ENCODE results near the gene EFCAB14.
A peak's percentile ranks its signal among the peaks of the same experiment; 100 is the strongest.
"Not testable (repeated sequence)": the region's sequence is repeated elsewhere in the genome, so short reads cannot be mapped to it uniquely, and the experiment has no call there.

The EFCAB14 gene

GRCh38 chr1:46718727-46719622 is at the start of gene EFCAB14:
Gene EFCAB14 (minus strand): TSS chr1:46719114. CDS start chr1:46718087, 1,027 bp downstream.
- DNase-seq: peak; percentile 99

DNA sequence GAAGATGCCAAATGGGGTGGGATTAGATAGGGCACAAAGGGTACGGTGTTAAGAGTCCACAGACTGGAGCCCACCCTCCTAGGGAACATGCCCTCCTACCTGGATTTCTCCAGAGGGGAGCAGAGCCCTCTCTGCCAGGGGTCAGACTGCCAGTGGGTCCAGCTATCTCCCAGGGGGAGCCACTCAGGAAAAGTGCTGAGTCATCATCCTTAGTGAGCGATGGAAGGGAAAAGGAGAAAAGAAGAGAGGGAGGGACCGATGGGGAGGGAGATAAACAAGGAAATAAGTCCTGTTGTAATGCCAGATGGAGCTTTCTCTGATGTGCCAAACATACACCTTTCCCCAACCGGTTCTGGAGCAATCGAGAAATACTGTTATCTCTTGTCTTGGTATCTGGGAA is 49.5 kb upstream of the EFCAB14 start:
- no peak for DNase-seq

- no peak for DNase-seq
Observed at GRCh38 chr1:46767649-46768282, 48.9 kb upstream of the EFCAB14 start.

DNA sequence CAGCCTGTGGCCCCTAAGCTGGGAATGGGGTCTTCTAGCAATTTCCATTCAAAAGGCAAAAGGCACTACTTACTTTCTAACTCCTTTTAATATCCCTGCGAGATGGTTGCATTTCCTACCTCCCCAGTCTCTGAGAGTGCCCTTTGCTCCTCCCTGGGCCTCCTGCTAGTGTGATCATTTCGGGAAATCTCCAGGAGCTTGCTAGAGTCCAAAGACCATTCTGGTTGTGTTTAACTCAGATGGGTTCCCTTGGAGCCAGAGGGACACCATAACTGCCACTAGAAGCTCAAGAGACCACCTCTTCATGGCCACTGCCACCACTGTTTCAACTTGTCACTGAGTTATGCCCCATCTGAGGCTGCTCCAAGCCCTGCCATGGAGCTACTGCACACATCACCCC is 45.5 kb upstream of the EFCAB14 start:
- no peak for DNase-seq

DNA sequence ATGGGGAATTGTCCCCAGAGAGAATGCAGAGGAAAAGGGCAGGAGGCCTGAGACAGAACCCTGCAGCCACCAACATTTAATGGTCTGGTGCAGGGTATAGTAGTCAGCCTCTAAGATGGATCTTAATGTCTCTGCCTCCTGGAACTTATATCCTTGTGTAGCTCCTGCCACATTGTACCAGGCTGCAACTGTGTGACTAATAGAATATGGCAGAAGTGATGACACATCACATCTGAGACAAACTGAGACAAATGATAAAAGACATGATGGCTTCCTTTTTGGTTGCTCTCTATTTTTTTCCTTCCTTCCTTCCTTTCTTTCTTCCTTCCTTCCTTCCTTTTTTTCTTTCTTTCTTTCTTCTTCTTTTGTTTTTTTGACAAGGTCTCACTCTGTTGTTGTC is 42.8 kb upstream of the EFCAB14 start:
- DNase-seq: no peak

- no peak for DNase-seq
Observed at GRCh38 chr1:46760558-46761166, 41.7 kb upstream of the EFCAB14 start.

GRCh38 chr1:46757956-46758528 is 39.1 kb upstream of the EFCAB14 start:
- DNase-seq: no peak

DNA sequence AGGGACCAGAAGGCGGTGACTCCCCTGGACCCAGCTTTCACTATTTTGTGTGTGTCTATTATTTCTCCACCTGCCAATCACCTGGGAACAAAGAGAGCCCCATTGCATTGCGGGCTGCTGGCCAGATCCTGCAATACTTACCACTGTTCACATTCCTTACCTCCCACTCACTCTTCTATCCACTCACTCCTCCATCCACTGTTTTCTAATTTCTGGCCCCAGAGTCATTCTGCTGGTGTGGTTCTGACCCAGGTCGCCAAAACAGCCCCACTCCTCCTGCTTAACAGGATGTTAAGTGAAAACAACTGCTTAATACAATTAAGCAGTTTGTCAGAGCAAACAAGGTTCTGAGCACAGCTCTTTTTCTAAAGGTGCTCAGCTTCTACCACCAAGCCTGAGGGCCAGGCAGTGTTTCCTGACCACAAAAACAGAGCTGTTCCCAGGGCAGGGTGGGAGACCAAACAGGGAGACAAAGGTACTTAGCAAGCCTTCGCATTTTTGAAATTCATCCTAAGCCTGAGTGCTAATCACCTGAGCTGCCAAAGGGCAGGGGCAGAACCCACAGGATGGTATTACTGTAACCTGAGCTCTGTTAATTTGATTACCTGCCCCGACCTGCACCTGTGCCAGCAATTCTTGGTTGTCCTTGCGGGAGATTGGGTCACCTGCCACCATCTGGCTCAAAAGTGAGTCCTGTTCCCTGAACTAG is 38.5 kb upstream of the EFCAB14 start:
- DNase-seq: no peak

- no peak for DNase-seq
Observed at GRCh38 chr1:46755121-46755520, 36.2 kb upstream of the EFCAB14 start.

GRCh38 chr1:46754707-46755106 is 35.8 kb upstream of the EFCAB14 start:
- DNase-seq: not testable (repeated sequence)

GRCh38 chr1:46753985-46754384 is 35.1 kb upstream of the EFCAB14 start:
- DNase-seq: no peak

- no peak for DNase-seq
Observed at GRCh38 chr1:46749921-46750404, 31.0 kb upstream of the EFCAB14 start.

- no peak for DNase-seq
Observed at GRCh38 chr1:46749404-46749803, 30.5 kb upstream of the EFCAB14 start.

GRCh38 chr1:46747683-46748288 is 28.9 kb upstream of the EFCAB14 start:
- DNase-seq: peak; percentile 15

DNA sequence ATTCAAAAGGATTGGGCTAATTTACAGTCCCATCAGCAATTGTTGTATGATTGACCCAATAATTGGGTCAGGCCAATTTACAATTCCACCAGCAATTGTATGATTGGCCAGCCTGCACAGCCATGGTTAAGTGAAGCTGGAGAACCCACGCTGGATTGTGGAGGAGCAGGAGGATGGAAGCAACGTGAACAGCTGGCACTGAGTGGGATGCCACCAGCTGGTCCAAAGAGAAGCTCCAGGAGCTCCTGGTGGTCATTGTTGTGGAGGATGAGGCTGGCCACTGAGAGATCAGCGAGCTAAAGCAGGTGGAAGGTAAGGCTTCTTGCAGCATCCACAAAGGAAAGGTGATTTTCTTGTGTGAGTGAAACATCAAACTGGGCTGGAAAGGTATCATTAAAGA is 23.2 kb upstream of the EFCAB14 start:
- no peak for DNase-seq

DNA sequence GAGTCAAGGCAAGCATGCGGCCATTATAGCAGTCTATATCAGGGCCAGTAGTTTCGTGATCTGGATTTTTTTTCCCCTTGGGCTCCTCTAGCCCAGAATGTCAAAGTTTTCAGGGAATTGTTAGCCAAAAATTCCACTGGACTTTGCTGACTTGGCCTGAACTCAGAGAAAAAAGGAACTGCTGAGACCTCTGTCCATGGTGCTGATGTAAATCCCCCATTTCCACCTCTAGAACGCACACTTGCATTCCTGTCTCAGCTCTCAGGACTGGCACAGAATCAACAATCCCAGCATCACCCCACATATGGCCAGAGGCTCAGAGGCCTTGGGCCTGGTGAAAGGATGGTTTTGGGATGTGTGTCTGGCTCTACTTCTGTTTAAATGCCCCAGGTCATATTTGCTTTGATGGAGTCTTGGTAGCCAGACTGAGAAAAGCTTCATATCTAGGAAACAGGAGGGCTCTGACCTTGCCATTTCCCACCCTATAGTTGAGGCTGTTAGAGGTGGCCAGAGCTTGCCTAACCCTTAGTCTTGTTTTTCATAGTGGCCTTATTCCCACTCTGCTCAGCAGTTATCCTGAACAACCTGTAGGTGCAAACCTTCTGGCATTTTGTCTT is 16.9 kb upstream of the EFCAB14 start:
- DNase-seq: peak; percentile 17

DNA sequence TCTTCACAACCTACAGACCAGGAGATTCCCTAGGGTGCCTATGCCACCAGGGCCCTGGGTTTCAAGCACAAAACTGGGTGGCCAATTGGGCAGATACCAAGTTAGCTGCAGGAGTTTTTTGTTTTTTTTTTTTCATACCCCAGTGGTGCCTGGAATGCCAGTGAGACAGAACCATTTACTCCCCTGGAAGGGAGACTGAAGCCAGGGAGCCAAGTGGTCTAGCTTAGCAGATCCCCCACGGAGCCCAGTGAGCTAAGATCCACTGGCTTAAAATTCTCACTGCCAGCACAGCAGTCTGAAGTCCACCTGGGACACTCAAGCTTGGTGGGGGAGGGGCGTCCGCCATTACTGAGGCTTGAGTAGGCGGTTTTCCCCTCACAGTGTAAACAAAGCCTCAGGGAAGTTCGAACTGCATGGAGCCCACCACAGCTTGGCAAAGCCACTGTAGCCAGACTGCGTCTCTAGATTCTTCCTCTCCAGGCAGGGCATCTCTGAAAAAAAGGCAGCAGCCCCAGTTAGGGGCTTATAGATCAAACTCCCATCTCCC is 9.5 kb upstream of the EFCAB14 start:
- DNase-seq: not testable (repeated sequence)

DNA sequence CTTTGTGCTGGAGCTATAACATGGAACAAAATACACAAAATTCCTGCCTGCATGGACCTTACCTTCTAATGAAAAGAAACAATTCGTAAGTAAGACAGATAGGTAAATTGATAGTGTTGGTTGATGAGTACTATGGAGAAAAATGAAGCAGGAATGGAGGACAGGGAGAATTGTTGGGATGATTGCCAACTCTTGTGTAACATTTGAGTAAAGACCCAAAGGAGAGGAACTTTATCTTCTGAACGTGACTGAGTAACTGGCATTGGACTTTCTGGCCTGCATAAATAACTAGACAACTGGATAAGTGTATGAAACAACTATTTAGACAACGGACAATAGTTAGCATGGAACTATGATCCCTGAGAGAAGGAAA is 6.8 kb upstream of the EFCAB14 start:
- DNase-seq: no peak

DNA sequence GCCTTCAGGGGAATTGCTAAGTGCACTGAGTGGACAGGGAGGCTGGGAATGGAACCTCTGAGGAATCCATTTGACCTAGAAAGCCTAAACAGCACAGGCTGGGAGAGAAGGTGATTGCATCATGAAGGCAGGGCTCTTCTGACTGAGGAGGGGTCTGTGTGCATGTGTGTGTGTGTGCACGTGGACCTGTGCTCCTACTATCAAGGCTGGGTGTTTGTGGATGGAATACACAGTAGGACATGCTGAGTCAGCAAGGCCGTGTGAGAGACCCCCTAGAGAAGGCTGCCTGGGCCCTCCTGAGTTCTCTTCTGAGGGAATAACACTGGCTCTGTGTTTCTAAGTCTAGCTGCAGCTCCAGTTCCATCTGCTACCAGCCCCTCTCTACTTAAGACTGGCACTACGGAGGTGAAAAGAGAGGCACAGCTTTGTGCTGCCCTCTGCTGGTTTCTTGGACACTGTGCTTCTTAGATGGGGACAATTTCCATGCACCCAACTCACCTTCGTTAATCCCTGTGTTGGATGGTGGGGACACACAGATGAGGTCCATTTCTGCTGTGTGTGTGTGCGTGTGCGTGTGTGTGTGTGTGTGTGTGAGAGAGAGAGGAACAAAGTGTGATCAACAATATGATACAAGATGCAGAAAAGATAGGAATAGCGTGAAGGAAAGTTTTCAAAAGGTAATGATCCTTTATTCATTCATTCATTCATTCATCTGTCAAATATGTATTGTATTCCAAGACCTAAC is 6.2 kb upstream of the EFCAB14 start:
- peak; percentile 68 for DNase-seq

DNA sequence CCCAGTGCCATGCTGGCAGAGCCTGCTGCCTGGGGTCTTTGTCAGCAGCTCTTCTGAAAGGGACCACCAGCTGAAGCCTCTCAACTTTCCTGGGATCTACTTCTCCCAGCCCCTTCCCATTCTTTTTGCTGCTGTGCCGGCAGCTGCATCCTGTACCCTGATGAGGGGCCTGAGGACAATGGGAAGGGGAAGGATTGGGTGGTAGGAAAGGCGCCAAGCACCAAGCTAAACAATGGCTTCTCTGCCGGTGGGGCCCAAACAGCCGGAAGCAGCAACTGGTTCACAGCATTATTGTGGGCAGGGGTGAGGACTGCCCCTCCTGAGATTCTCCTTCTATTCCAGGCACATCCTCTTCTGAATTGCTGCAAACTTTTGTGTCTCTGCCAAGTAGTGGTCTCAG is 5.0 kb upstream of the EFCAB14 start:
- DNase-seq: no peak
